CD4-positive, alpha-beta T cell treated with Interleukin-4 for 4 hours (primary cell): ENCODE data around the gene CD63.

Source experiments
- DNase-seq: peaks from one replicate; pipeline ENCODE4 v3.0.0-alpha.2; 2020

The CD63 gene

DNA sequence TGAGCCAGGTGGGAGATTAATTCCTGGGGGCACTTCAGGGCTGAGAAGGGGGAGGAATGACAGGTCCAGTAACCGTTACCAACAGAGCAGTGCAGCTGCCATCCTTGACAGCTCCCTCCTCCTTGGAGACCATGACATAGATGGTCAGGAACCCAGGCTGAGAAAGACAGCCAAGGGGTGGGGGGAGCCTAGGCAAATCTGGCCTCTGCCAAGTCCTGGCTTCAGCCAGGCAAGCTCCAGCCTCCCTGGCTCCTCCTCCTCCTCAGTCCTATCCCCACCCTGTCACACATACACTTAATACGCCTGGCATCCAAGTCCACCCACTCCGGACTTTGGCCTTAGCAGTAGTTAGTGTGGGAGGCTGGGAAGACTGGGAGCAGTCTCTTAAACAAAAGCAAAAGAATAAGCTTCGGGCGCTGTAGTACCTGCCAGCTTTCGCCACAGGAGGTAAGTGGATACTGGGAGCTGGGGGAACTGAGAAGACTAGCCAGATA, 8.7 kb downstream of the CD63 start, which contains the start of gene RDH5:
Gene RDH5 (plus strand): TSS at position 323 of the 494 bp plus-strand sequence. CDS start 792 bp downstream, outside the sequence.
- no peak for DNase-seq

DNA sequence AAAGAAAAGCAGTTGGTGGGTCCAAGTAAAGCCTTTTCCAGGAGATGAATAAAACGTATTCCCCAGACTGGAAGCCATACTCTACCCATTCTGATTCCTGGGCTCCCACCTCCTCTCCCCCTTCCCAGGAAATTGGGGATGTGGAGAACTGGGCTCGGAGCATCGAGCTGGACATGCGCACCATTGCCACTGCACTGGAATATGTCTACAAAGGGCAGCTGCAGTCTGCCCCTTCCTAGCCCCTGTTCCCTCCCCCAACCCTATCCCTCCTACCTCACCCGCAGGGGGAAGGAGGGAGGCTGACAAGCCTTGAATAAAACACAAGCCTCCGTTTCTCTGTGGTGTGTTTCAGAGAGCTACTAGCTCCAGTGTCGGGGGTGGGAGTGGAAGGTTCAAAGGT, 9.4 kb downstream of the CD63 start:
- no peak for DNase-seq

- no peak for DNase-seq
Observed at GRCh38 chr12:55718624-55719275, 10.1 kb downstream of the CD63 start.

- DNase-seq = no peak
Observed at GRCh38 chr12:55718015-55718414, 10.8 kb downstream of the CD63 start.

- no peak for DNase-seq
Observed at GRCh38 chr12:55717011-55718007, 11.5 kb downstream of the CD63 start.

DNA sequence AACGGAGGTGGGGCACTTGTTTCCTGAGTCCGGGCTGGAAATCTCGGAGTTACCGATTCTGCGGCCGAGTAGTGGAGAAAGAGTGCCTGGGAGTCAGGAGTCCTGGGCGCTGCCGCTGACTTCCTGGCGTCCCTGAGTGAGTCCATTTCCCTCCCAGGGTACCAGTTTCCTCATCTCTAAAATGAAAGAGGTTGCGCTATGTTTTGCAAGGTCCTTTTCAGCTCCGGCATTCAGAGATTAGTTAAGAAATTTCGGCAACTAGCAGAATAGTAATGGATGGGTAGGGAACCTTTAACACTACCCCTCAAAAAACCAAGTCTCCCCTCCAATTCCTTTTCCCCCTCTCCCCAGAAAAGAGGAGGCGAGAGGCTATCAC, 12.2 kb downstream of the CD63 start:
- DNase-seq = no peak

DNA sequence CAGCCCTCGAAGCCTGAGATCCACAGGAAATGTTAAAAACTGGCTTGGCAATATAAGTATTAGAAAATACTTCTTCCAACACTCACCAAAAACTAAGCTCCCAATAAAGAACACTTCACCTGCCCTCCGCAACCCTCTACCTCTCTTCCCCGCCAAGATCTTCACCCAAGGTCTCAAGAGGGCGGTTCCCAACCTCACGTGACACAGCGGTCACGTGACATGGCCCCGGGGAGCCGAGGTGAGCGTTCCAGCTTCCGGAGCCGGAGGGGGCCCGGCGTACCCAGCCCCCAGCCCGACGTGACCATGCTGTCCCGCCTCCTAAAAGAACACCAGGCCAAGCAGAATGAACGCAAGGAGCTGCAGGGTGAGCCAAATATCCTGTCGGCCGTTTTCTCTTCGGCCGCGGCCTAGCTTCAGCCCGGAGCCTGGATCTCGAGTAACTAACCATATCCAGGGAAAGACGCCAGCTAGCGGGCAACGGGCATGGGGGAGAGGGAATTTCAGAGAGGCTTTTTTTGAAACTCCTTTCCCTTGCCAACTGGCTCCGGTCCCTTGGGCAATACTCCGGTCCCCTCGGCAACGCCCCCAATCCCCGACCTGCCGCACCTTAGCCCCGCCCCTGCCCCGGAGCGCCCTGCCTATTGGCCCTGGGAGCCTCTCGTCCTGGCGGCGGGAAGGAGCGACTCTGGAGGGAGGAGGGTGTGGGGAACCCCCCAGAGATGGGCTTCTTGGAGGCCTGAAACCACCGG, 12.8 kb downstream of the CD63 start, which contains the start of gene BLOC1S1:
Gene BLOC1S1 (plus strand): TSS at position 214 of the 749 bp plus-strand sequence. CDS start 6 bp downstream, at position 220.
- DNase-seq = peak; percentile 88

DNA sequence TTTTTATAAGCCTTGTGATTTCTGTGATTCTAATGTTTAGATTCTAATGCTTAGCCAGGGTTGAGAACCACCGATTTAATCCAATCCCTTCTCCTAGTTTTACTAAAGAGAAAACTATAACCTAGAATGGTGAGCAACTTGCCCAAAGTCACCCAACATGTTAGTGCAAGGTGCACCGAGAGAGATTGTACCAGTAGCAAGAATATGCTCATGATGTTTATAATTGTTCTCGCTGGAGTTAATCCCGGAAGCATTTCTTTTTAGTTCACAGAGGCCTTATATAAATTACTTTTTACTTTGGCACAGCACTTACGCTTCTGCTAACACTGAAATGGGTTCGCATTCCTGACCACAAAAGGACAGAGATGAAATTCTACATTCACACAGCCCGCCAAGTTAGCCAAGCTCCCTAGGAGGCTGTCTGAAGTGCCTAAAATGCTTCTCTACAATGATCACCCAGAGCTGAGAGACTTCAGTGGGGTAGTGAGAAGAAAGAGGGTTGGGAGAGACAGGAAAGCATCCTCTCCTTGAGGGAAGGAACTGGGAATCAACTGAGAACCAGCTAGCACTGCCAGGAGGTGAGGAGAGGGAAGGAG, 13.5 kb downstream of the CD63 start:
- no peak for DNase-seq

DNA sequence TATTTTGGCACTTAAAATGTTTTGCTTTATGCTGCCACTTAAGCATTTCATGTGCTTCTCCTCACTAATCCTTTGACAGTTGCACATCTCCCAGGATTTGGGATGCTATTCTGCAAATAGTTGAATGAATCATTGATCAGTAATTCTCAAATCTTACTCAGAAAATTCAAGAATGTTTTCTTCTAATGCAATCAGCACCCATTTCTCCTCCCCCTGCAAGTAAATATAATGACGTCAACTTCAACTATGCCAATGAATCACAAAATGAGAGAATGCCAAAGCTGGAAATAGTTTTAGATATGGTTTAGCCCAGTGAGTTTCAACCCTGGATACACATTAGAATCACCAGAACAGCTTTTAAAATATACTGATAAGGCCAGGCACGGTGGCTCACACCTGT, 15.1 kb downstream of the CD63 start:
- no peak for DNase-seq

- no peak for DNase-seq
Observed at GRCh38 chr12:55712700-55713415, 16.0 kb downstream of the CD63 start.

DNA sequence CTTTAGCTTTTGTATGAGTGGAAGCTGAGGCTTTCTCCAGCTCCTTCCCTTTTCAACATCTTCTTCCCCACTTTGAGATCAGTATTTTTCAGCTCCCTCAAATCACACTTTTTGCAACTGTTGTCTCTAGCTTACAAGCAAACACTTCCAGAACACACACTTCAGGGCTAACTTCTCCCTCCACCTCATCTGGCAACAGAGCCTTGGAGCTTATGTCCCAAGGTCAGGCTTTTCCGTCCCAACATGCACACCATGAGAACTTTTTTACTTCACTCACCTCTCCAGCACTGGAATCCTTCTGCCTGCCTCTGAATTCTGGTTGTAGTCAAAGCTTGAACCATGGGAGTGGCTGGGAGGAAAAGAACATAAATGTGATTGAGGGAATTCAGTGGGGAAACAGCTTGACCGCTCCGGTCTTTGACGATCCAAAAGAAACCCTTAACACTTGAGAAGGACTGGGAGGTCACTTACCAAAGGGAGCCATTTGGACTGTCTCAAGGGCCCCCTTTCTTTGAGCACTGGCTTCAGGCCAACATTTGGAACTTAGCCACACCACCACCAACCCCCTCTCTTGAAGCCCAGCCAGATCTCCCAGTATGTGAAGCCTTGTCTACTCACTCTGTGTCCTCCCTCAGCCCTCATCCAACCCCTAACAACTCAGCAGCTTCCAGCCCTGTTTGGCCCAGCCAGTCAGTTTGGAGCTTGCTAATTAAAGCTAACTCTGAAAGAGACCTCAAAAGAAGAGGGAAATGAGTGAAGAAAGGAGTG, 16.8 kb downstream of the CD63 start:
- DNase-seq = no peak

DNA sequence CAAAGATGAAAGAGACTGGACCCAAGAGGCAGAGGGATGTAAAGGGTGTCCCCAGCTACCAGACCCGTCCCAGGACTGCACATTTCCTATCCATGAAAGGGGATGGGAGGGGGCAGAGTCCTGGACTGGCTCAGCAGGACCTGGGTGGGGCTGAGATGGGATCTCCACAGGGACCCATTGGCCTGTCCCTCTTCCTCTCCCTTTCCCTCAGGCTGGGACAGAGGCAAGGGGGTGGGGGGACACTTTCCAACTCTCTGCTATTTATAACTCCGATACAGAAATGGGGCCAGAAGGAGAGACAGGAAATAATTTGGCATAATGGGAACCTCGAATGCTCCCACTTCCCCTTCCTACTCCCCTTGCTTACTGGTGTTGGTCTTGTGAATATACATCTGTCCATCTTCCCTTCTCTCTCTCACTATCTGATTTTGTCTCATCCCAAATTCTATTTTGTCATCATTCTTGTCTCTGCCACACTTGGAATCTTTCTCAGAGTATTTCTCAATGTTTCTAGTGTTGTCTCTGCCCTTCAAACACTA, 20.0 kb downstream of the CD63 start:
- DNase-seq = no peak

GRCh38 chr12:55707841-55708694, 20.7 kb downstream of the CD63 start, which contains the start of gene ITGA7:
ITGA7 (minus strand) TSS chr12:55707904; CDS start chr12:55707682, 222 bp downstream.
- peak; percentile 28 for DNase-seq

- no peak for DNase-seq
Observed at GRCh38 chr12:55707219-55707671, 21.6 kb downstream of the CD63 start.

DNA sequence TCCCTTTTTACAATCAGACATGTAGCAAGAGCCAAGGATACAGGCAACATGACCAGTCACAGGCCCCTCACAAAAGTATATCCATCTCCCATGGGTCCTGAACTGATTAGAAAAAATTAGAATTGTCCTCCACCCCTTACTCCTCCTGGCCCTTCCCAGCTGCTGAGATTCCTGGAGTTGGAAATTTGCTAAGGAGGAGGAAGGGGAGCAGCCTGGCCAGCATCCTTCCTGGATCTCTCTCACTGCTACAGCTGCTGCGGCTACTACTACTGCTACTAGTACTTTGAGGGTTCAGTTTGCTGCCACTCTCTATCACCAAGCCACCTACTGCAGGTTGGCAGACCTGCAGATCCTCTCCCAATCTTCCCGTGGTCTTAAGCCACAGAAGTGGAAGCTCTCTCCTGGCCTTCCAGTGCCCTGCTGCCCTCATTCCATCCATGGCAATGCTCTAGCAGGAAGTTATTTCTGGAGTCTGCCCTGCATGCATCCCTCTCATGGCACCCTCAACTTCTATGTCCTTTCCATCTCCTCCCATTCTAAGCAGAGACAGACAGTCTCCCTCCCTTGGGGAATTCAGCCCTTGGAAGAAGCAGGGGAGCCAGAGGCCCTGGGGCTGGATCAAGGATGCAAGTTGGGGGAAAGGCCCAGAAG, 22.1 kb downstream of the CD63 start:
- no peak for DNase-seq

DNA sequence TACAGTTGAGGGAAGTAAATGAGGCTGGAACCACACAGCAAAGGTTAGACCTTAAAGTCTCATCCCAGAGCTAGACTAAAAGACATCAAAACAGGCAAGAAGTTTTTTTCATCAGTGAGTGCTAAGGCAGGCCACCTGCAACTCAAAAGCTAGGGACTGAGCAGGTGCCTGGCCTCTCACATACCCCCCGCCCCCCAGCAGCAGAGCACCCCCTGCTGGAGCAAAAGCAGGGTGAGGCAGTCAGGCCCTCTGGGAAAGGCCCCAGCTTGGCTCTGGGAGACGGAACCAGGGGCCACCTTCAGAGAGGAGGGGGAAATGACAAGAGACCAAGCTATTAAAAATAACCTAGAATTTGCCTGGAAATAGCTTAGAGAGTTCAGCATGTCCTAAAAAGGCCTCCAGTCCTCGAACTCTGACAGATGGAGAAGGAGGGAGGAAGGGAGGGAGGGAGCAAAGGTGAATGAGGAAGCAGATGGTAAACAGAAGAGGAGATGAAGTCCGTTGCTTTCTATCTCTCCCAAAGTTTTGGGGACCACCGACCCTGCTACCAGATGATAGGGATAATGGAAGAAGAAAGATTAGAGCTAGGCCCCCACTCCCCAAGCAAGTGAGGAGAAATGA, 22.9 kb downstream of the CD63 start:
- DNase-seq = no peak

DNA sequence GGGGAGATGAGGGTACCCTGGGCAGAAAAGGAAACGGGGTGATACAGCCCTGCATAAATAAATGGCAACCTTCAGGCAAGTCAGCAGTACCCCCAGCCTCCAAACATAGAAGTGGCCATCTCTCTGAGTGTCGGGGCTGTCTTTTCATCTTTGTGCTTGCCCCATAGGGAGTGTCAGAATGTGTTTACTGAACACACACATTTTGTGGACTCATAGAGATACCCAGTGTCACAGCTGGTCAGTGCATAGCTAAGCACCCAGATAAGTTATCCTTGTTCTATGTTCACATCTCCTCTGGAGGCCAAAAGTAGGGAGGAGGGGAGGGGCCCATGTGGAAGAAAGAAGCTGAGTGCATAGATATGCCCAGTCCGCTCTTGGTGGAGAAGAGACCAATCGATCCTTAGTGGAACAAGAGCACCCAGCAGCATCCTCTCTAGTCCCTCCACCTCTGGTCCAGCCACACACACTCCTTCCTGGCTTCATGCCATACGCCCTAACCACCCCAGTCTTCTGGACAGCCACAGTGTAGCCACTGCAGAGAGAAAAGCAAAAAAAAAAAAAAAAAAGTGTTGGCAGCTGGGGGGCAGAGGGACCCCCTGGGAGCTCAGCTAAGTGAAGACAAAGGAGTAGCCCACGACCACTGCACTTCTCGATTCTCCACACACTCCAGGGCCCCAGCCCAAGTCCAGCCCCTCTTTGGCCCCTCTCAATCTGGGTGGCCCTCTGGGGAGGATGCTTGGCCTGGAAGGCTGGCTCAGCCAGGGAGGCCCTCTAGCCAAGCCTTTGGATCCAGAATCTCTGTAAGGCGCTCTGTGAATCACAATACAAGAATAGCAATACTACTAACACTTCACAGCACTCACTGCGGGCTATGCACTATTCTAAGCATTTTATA, 23.7 kb downstream of the CD63 start:
- no peak for DNase-seq
